Upper lobe of left lung (tissue), 4 donors: ENCODE data around the gene ZC3H7A.

Source experiments
- POLR2A ChIP-seq, 4 donors: fragments of 450-650 bp; IDR thresholded peaks; one replicate each; pipeline ENCODE4 v1.5.1; 2016 to 2017; ENCODE audit warnings: antibody characterized with exemption in 4 of 4, mild to moderate bottlenecking in 2 of 4
- TF ChIP-seq, protein P1 (sequence below), 6 experiments: fragments of 450-650 bp in 4 of 6; fragments of 200-600 bp in 2 of 6; sonication (generic) in 2 of 6; IDR thresholded peaks; one replicate each; pipeline ENCODE4 v1.5.1; 2016 to 2019; ENCODE audit warnings: antibody characterized with exemption in 6 of 6

DNA sequence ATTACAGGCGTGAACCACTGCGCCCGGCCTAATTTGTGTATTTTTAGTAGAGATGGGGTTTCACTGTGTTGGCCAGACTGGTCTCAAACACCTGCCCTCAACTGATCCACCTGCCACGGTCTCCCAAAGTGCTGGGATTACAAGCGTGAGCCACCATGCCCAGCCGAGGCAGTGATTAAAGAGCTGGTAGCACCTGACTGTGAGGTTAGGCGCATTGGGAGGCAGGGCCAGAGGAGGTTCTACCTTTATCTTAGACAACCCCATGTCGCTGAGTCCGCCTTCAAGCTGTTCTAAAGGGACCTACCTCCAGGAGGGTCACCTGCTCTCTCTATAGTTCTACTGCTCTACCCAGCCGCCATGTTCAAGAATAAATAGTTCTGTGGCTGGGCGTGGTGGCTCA, 46.1 kb upstream of the ZC3H7A start:
- TF ChIP-seq, protein P1, sequence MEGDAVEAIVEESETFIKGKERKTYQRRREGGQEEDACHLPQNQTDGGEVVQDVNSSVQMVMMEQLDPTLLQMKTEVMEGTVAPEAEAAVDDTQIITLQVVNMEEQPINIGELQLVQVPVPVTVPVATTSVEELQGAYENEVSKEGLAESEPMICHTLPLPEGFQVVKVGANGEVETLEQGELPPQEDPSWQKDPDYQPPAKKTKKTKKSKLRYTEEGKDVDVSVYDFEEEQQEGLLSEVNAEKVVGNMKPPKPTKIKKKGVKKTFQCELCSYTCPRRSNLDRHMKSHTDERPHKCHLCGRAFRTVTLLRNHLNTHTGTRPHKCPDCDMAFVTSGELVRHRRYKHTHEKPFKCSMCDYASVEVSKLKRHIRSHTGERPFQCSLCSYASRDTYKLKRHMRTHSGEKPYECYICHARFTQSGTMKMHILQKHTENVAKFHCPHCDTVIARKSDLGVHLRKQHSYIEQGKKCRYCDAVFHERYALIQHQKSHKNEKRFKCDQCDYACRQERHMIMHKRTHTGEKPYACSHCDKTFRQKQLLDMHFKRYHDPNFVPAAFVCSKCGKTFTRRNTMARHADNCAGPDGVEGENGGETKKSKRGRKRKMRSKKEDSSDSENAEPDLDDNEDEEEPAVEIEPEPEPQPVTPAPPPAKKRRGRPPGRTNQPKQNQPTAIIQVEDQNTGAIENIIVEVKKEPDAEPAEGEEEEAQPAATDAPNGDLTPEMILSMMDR (IDR thresholded peaks at IDR 0.05) = no peak
- TF ChIP-seq POLR2A (IDR thresholded peaks at IDR 0.05) = no peak
